SK-N-SH (cell line): Measurements from ENCODE around the gene OTOG.

Experiments
- CTCF ChIP-seq: fragments of 200-600 bp; sonication (generic); IDR thresholded peaks from 2 replicates; pipeline ENCODE4 v1.6.1; 2017; ENCODE audit warnings: antibody characterized with exemption, mild to moderate bottlenecking, moderate library complexity
- ELF1 ChIP-seq: IDR thresholded peaks from 2 replicates; pipeline ENCODE4 v1.4.0; 2012
- FOSL2 ChIP-seq: IDR thresholded peaks from 2 replicates; pipeline ENCODE4 v1.4.0; 2012; ENCODE audit warnings: low read depth, mild to moderate bottlenecking, moderate library complexity, borderline replicate concordance
- FOXJ3 ChIP-seq: sonication (generic); formaldehyde crosslinking; IDR thresholded peaks from 2 replicates; pipeline ENCODE4 v1.5.1; 2020; ENCODE audit warnings: mild to moderate bottlenecking, missing genetic modification reagents
- GATA2 ChIP-seq: sonication (generic); formaldehyde crosslinking; IDR thresholded peaks from 2 replicates; pipeline ENCODE4 v1.5.0; 2020; ENCODE audit warnings: mild to moderate bottlenecking, missing genetic modification reagents
- JUND ChIP-seq: IDR thresholded peaks from 2 replicates; pipeline ENCODE4 v1.4.0; 2012
- MAX ChIP-seq: IDR thresholded peaks from 2 replicates; pipeline ENCODE4 v1.4.0; 2012; ENCODE audit warnings: low read depth
- MXI1 ChIP-seq: IDR thresholded peaks from 2 replicates; pipeline ENCODE4 v1.6.1; 2012; ENCODE audit warnings: mild to moderate bottlenecking, low read depth, low read length, improper control_type of control experiment
- POLR2AphosphoS5 ChIP-seq: IDR thresholded peaks from 2 replicates; pipeline ENCODE4 v1.6.1; 2012; ENCODE audit warnings: low read depth, low read length
- RAD21 ChIP-seq: IDR thresholded peaks from 2 replicates; pipeline ENCODE4 v1.6.1; 2012; ENCODE audit warnings: mild to moderate bottlenecking, low read length
- RFX5 ChIP-seq: IDR thresholded peaks from 2 replicates; pipeline ENCODE4 v1.6.1; 2012; ENCODE audit warnings: mild to moderate bottlenecking, improper control_type of control experiment, low read length
- RXRA ChIP-seq: IDR thresholded peaks from 2 replicates; pipeline ENCODE4 v1.4.0; 2012; ENCODE audit warnings: low read depth, mild to moderate bottlenecking, borderline replicate concordance
- SIN3A ChIP-seq: IDR thresholded peaks from 2 replicates; pipeline ENCODE4 v1.6.1; 2012; ENCODE audit warnings: low read depth, mild to moderate bottlenecking, low read length, moderate library complexity, borderline replicate concordance
- TF ChIP-seq, protein P1 (sequence below): IDR thresholded peaks from 2 replicates; pipeline ENCODE4 v1.6.1; 2012; ENCODE audit warnings: mild to moderate bottlenecking, low read depth, low read length, moderate library complexity

DNA sequence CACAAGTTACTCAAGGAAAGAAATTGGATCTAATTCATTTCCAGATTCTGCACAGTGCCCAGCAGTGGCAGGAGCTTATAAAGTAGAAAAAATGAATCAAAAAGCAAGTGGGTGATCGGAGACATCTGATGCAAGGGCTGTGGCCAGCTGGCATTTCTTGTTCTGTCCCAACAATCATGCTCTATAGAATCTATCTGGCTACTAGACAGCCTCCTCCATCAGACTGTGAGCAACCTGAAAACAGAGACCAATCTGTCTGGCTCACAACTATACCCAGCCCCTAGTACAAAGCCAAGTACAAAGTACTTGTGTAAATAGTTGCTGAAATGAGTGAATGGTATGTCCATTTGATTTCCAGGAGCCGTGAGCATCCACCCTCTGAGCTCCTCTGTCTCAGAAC is 14.3 kb upstream of the OTOG start:
- no peak for TF ChIP-seq RAD21
- no peak for TF ChIP-seq CTCF
- TF ChIP-seq, protein P1, sequence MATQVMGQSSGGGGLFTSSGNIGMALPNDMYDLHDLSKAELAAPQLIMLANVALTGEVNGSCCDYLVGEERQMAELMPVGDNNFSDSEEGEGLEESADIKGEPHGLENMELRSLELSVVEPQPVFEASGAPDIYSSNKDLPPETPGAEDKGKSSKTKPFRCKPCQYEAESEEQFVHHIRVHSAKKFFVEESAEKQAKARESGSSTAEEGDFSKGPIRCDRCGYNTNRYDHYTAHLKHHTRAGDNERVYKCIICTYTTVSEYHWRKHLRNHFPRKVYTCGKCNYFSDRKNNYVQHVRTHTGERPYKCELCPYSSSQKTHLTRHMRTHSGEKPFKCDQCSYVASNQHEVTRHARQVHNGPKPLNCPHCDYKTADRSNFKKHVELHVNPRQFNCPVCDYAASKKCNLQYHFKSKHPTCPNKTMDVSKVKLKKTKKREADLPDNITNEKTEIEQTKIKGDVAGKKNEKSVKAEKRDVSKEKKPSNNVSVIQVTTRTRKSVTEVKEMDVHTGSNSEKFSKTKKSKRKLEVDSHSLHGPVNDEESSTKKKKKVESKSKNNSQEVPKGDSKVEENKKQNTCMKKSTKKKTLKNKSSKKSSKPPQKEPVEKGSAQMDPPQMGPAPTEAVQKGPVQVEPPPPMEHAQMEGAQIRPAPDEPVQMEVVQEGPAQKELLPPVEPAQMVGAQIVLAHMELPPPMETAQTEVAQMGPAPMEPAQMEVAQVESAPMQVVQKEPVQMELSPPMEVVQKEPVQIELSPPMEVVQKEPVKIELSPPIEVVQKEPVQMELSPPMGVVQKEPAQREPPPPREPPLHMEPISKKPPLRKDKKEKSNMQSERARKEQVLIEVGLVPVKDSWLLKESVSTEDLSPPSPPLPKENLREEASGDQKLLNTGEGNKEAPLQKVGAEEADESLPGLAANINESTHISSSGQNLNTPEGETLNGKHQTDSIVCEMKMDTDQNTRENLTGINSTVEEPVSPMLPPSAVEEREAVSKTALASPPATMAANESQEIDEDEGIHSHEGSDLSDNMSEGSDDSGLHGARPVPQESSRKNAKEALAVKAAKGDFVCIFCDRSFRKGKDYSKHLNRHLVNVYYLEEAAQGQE: no peak
- no peak for TF ChIP-seq POLR2AphosphoS5
- no peak for TF ChIP-seq RFX5
- TF ChIP-seq JUND: no peak
- no peak for TF ChIP-seq MXI1
- no peak for TF ChIP-seq RXRA
- TF ChIP-seq MAX: no peak
- no peak for TF ChIP-seq FOSL2
- TF ChIP-seq FOXJ3 (CRISPR knock-in tag): no peak
- no peak for TF ChIP-seq ELF1
- no peak for TF ChIP-seq SIN3A
- no peak for TF ChIP-seq GATA2 (CRISPR knock-in tag)
